Measurements from ENCODE around the gene SORBS1. TPM values are rescaled to one million over a fixed set of nuclear protein-coding genes. Genes with fewer than 3 reads are reported as not detected.

Gene SORBS1
- total RNA-seq, 1 experiment from 2014 or later, result 39.9 TPM

GRCh38 chr10:95325863-95326262 is 235.3 kb downstream of the SORBS1 start:
- ChIA-PET CTCF (no interaction called here), POLR2A (no interaction called here)
- TF ChIP-seq ELF4 (CRISPR knock-in tag; IDR thresholded peaks at IDR 0.05; ENCODE audit: low read depth) (no peak), E2F1 (CRISPR knock-in tag; IDR thresholded peaks at IDR 0.05) (no peak), MYBL2 (CRISPR knock-in tag; IDR thresholded peaks at IDR 0.05) (no peak), NR1H2 (CRISPR knock-in tag; IDR thresholded peaks at IDR 0.05) (no peak), NFYB (CRISPR knock-in tag; conservative IDR thresholded peaks at IDR 0.05; ENCODE audit: low read depth) (no peak), SMAD4 (CRISPR knock-in tag; IDR thresholded peaks at IDR 0.05) (no peak), JUN (CRISPR knock-in tag; IDR thresholded peaks at IDR 0.05) (no peak)
- TF ChIP-seq, protein P1, sequence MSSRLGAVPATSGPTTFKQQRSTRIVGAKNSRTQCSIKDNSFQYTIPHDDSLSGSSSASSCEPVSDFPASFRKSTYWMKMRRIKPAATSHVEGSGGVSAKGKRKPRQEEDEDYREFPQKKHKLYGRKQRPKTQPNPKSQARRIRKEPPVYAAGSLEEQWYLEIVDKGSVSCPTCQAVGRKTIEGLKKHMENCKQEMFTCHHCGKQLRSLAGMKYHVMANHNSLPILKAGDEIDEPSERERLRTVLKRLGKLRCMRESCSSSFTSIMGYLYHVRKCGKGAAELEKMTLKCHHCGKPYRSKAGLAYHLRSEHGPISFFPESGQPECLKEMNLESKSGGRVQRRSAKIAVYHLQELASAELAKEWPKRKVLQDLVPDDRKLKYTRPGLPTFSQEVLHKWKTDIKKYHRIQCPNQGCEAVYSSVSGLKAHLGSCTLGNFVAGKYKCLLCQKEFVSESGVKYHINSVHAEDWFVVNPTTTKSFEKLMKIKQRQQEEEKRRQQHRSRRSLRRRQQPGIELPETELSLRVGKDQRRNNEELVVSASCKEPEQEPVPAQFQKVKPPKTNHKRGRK (CRISPR knock-in tag; IDR thresholded peaks at IDR 0.05; ENCODE audit: borderline replicate concordance), result no peak
- TF ChIP-seq, protein P2, sequence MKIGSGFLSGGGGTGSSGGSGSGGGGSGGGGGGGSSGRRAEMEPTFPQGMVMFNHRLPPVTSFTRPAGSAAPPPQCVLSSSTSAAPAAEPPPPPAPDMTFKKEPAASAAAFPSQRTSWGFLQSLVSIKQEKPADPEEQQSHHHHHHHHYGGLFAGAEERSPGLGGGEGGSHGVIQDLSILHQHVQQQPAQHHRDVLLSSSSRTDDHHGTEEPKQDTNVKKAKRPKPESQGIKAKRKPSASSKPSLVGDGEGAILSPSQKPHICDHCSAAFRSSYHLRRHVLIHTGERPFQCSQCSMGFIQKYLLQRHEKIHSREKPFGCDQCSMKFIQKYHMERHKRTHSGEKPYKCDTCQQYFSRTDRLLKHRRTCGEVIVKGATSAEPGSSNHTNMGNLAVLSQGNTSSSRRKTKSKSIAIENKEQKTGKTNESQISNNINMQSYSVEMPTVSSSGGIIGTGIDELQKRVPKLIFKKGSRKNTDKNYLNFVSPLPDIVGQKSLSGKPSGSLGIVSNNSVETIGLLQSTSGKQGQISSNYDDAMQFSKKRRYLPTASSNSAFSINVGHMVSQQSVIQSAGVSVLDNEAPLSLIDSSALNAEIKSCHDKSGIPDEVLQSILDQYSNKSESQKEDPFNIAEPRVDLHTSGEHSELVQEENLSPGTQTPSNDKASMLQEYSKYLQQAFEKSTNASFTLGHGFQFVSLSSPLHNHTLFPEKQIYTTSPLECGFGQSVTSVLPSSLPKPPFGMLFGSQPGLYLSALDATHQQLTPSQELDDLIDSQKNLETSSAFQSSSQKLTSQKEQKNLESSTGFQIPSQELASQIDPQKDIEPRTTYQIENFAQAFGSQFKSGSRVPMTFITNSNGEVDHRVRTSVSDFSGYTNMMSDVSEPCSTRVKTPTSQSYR (CRISPR knock-in tag; IDR thresholded peaks at IDR 0.05), result no peak
- ATAC-seq (no peak), DNase-seq (ENCODE audit: low spot score) (no peak)
- no peak overlapping the region for H3K27ac Mint-ChIP-seq
- no peaks in the 10 kb centered on the region for H3K9me3 Mint-ChIP-seq
- no peaks in the 10 kb centered on the region for H3K27me3 Mint-ChIP-seq (ENCODE audit: low read depth)
- peaks cover 8% of the 10 kb centered on the region for H3K36me3 Mint-ChIP-seq
- H3K4me1 Mint-ChIP-seq, result peaks cover 6% of the 10 kb centered on the region
- H3K4me3 Mint-ChIP-seq, result no peak overlapping the region

DNA sequence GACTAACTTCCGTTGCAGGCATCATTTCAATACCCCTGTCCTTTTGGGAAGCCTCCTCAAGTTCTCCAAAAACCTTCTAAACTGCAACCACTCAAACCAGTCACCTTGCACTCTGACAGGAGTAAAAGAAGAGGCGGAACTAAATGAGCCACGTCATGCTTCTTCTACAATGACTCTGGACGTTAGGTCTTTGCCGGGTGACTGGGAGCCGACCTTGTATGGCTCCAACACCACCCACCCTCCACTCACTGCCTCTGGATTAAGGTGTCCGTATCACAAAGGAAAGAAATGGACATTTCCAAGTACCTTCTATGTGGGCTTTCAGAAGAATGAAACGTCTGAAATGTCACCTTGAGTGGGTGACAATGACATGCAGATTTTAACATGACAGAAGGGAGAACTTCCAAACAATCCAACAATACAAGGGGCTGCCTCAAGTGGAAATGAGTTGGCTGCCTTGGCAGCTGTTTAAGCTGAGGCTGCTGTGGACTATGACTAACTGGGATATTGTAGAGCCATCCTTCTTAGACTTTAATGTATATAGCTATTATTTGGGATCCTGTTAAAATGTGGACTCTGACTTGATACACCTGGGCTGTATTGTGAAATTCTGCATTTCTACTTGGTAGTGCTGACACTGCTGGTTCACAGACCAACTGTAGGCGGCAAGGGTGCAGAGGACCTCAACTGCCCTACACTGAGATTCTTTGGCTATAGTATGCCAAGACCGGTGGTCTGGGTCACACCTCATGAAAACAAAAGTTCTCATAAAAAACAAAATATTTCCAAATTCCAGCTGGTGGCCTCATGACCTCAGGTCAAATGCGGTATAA is 236.5 kb downstream of the SORBS1 start:
- H3K27me3 Mint-ChIP-seq (ENCODE audit: low read depth), result no peaks in the 10 kb centered on the region
- no peaks in the 10 kb centered on the region for H3K9me3 Mint-ChIP-seq
- peaks cover 6% of the 10 kb centered on the region for H3K4me1 Mint-ChIP-seq
- ChIA-PET POLR2A (interaction anchor here (0.6 kb wide), 1 partner anchor 21 kb away, joined by 3 read pairs; no protein-coding TSS in a partner anchor), CTCF (no interaction called here)
- no peak for ATAC-seq
- no peak overlapping the region for H3K4me3 Mint-ChIP-seq
- no peak overlapping the region for H3K27ac Mint-ChIP-seq
- no peak for DNase-seq (ENCODE audit: low spot score)
- peaks cover 11% of the 10 kb centered on the region for H3K36me3 Mint-ChIP-seq
- TF ChIP-seq, protein P3, sequence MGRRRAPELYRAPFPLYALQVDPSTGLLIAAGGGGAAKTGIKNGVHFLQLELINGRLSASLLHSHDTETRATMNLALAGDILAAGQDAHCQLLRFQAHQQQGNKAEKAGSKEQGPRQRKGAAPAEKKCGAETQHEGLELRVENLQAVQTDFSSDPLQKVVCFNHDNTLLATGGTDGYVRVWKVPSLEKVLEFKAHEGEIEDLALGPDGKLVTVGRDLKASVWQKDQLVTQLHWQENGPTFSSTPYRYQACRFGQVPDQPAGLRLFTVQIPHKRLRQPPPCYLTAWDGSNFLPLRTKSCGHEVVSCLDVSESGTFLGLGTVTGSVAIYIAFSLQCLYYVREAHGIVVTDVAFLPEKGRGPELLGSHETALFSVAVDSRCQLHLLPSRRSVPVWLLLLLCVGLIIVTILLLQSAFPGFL (CRISPR knock-in tag; IDR thresholded peaks at IDR 0.05; ENCODE audit: borderline replicate concordance), result no peak
- no peak for TF ChIP-seq ELF4 (CRISPR knock-in tag; IDR thresholded peaks at IDR 0.05; ENCODE audit: low read depth)
- no peak for TF ChIP-seq GRHL2 (CRISPR knock-in tag; IDR thresholded peaks at IDR 0.05; ENCODE audit: insufficient replicate concordance, severe bottlenecking)
- TF ChIP-seq ZNF416 (CRISPR knock-in tag; IDR thresholded peaks at IDR 0.05), result no peak
- no peak for TF ChIP-seq RELA (CRISPR knock-in tag; IDR thresholded peaks at IDR 0.05; ENCODE audit: borderline replicate concordance)
- no peak for TF ChIP-seq SP1 (CRISPR knock-in tag; conservative IDR thresholded peaks at IDR 0.05)
- TF ChIP-seq MXD4 (CRISPR knock-in tag; IDR thresholded peaks at IDR 0.05; ENCODE audit: borderline replicate concordance), result no peak
- TF ChIP-seq ZNF219 (CRISPR knock-in tag; IDR thresholded peaks at IDR 0.05; ENCODE audit: borderline replicate concordance), result no peak
- TF ChIP-seq FOXP1 (CRISPR knock-in tag; IDR thresholded peaks at IDR 0.05; ENCODE audit: borderline replicate concordance), result no peak
- TF ChIP-seq, protein P4, sequence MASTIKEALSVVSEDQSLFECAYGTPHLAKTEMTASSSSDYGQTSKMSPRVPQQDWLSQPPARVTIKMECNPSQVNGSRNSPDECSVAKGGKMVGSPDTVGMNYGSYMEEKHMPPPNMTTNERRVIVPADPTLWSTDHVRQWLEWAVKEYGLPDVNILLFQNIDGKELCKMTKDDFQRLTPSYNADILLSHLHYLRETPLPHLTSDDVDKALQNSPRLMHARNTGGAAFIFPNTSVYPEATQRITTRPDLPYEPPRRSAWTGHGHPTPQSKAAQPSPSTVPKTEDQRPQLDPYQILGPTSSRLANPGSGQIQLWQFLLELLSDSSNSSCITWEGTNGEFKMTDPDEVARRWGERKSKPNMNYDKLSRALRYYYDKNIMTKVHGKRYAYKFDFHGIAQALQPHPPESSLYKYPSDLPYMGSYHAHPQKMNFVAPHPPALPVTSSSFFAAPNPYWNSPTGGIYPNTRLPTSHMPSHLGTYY (CRISPR knock-in tag; IDR thresholded peaks at IDR 0.05), result no peak
- TF ChIP-seq IRF1 (CRISPR knock-in tag; IDR thresholded peaks at IDR 0.05), result no peak

Measured in WTC11 (cell line).